ENCODE data around the gene PDGFD.

PDGFD gene

GRCh38 chr11:103968685-103969084, 195.3 kb downstream of the PDGFD start:
- no peak for DNase-seq (ENCODE audit: low spot score)
- no peak overlapping the region for H3K4me3 ChIP-seq
- H3K27ac ChIP-seq = no peak overlapping the region
- no peak for TF ChIP-seq CTCF (IDR thresholded peaks at IDR 0.05)

GRCh38 chr11:103967985-103968384, 196.0 kb downstream of the PDGFD start:
- DNase-seq (ENCODE audit: low spot score) = no peak
- Histone ChIP-seq H3K27ac (no peak overlapping the region), H3K4me3 (no peak overlapping the region)
- no peak for TF ChIP-seq CTCF (IDR thresholded peaks at IDR 0.05)

GRCh38 chr11:103964390-103964789, 199.6 kb downstream of the PDGFD start:
- no peak for TF ChIP-seq CTCF (IDR thresholded peaks at IDR 0.05)
- DNase-seq (ENCODE audit: low spot score) = no peak

GRCh38 chr11:103963648-103964047, 200.3 kb downstream of the PDGFD start:
- H3K4me3 ChIP-seq = no peak overlapping the region
- DNase-seq (ENCODE audit: low spot score) = no peak
- H3K27ac ChIP-seq = no peak overlapping the region
- no peak for TF ChIP-seq CTCF (IDR thresholded peaks at IDR 0.05)

More at GRCh38 chr11:103964390-103964789, 199.6 kb downstream of the PDGFD start:
- Histone ChIP-seq H3K27ac (no peak overlapping the region), H3K4me3 (no peak overlapping the region)

GRCh38 chr11:103961010-103961409, 202.9 kb downstream of the PDGFD start:
- TF ChIP-seq CTCF (IDR thresholded peaks at IDR 0.05) = no peak
- no peak for DNase-seq (ENCODE audit: low spot score)
- Histone ChIP-seq H3K27ac (no peak overlapping the region), H3K4me3 (no peak overlapping the region)

- H3K27ac ChIP-seq = no peak overlapping the region
- TF ChIP-seq CTCF (IDR thresholded peaks at IDR 0.05) = no peak
These were observed 203.8 kb downstream of the PDGFD start for GRCh38 chr11:103960108-103960507.

GRCh38 chr11:103959279-103959942, 204.5 kb downstream of the PDGFD start:
- no peak for DNase-seq (ENCODE audit: low spot score)
- no peak overlapping the region for H3K4me3 ChIP-seq
- no peak for TF ChIP-seq CTCF (IDR thresholded peaks at IDR 0.05)
- H3K27ac ChIP-seq = no peak overlapping the region

More at GRCh38 chr11:103960108-103960507, 203.8 kb downstream of the PDGFD start:
- no peak for DNase-seq (ENCODE audit: low spot score)
- no peak overlapping the region for H3K4me3 ChIP-seq
